Liver (tissue), 9 donors: ENCODE measurements around the gene GSE1. TPM values are rescaled to one million over a fixed set of nuclear protein-coding genes. Genes with fewer than 3 reads are reported as not detected.

Experiments used
- DNase-seq: peaks from one replicate; pipeline ENCODE4 v3.0.0-alpha.2; 2017; ENCODE audit warnings: low spot score
- H3K27ac ChIP-seq, 2 donors: one replicate each; pipeline ENCODE4 v1.7.0; 2013; ENCODE audit warnings: inconsistent platforms in 2 of 2, low read length in 2 of 2, control low read depth in 1 of 2, low read depth in 1 of 2, mild to moderate bottlenecking in 1 of 2
- H3K27me3 ChIP-seq, 4 donors: one replicate each; pipeline versions ENCODE4 v1.6.1 to v1.7.0; 2013; ENCODE audit warnings: low read length in 3 of 4, inconsistent platforms in 1 of 4, mild to moderate bottlenecking in 1 of 4, moderate library complexity in 1 of 4; ENCODE audit not compliant: control insufficient read depth in 4 of 4, insufficient read depth in 4 of 4
- H3K36me3 ChIP-seq, 4 donors: one replicate each; pipeline versions ENCODE4 v1.6.1 to v1.7.0; 2013; ENCODE audit warnings: low read length in 3 of 4, mild to moderate bottlenecking in 3 of 4, low read depth in 1 of 4, moderate library complexity in 1 of 4; ENCODE audit not compliant: control insufficient read depth in 4 of 4, insufficient read depth in 3 of 4
- H3K4me1 ChIP-seq, 4 donors: one replicate each; pipeline versions ENCODE4 v1.6.1 to v1.7.0; 2013; ENCODE audit warnings: low read length in 3 of 4, mild to moderate bottlenecking in 3 of 4, moderate library complexity in 1 of 4; ENCODE audit not compliant: control insufficient read depth in 4 of 4, insufficient read depth in 4 of 4
- H3K4me3 ChIP-seq, 3 donors: one replicate each; pipeline versions ENCODE4 v1.6.1 to v1.7.0; 2013; ENCODE audit warnings: low read length in 3 of 3, control low read depth in 1 of 3, low read depth in 1 of 3, mild to moderate bottlenecking in 1 of 3
- H3K9ac ChIP-seq, 2 donors: one replicate each; pipeline ENCODE4 v1.7.0; 2013; ENCODE audit warnings: low read length in 2 of 2, mild to moderate bottlenecking in 2 of 2, moderate library complexity in 2 of 2, control low read depth in 1 of 2, low read depth in 1 of 2
- H3K9me3 ChIP-seq, 4 donors: one replicate each; pipeline versions ENCODE4 v1.6.1 to v1.7.0; 2013; ENCODE audit warnings: low read length in 3 of 4; ENCODE audit not compliant: control insufficient read depth in 4 of 4
- EGR1 ChIP-seq, 2 donors: IDR thresholded peaks; 2 replicates each; pipeline ENCODE4 v1.6.1; 2016 to 2018; ENCODE audit warnings: antibody characterized with exemption in 2 of 2, low read depth in 2 of 2
- FOXA1 ChIP-seq: IDR thresholded peaks from 2 replicates; pipeline ENCODE4 v1.6.1; 2016; ENCODE audit warnings: antibody characterized with exemption
- FOXA2 ChIP-seq: IDR thresholded peaks from 2 replicates; pipeline ENCODE4 v1.6.1; 2016; ENCODE audit warnings: antibody characterized with exemption
- GABPA ChIP-seq, 2 donors: IDR thresholded peaks in 1 of 2; conservative IDR thresholded peaks in 1 of 2; 2 replicates each; pipeline ENCODE4 v1.6.1; 2016; ENCODE audit warnings: antibody characterized with exemption in 2 of 2, mild to moderate bottlenecking in 1 of 2, moderate library complexity in 1 of 2
- HNF4A ChIP-seq, 2 donors: conservative IDR thresholded peaks; 2 replicates each; pipeline ENCODE4 v1.6.1; 2016; ENCODE audit warnings: antibody characterized with exemption in 2 of 2, mild to moderate bottlenecking in 2 of 2
- HNF4G ChIP-seq: IDR thresholded peaks from 2 replicates; pipeline ENCODE4 v1.6.1; 2016; ENCODE audit warnings: antibody characterized with exemption
- NR2F2 ChIP-seq: IDR thresholded peaks from 2 replicates; pipeline ENCODE4 v1.6.1; 2016; ENCODE audit warnings: antibody characterized with exemption
- RAD21 ChIP-seq, 2 donors: IDR thresholded peaks; 2 replicates each; pipeline ENCODE4 v1.6.1; 2016; ENCODE audit warnings: antibody characterized with exemption in 2 of 2, mild to moderate bottlenecking in 2 of 2
- RXRA ChIP-seq, 2 donors: IDR thresholded peaks; 2 replicates each; pipeline ENCODE4 v1.6.1; 2017 to 2018; ENCODE audit warnings: antibody characterized with exemption in 2 of 2, mild to moderate bottlenecking in 1 of 2
- SP1 ChIP-seq: IDR thresholded peaks from 2 replicates; pipeline ENCODE4 v1.6.1; 2018; ENCODE audit warnings: antibody characterized with exemption, mild to moderate bottlenecking
- TAF1 ChIP-seq: conservative IDR thresholded peaks from 2 replicates; pipeline ENCODE4 v1.6.1; 2016; ENCODE audit warnings: antibody characterized with exemption, mild to moderate bottlenecking
- YY1 ChIP-seq: IDR thresholded peaks from 2 replicates; pipeline ENCODE4 v1.6.1; 2016; ENCODE audit warnings: antibody characterized with exemption, mild to moderate bottlenecking
- WGBS: extraction: QIAGEN DNeasy Blood & Tissue Kit; methylation state at CpG from one replicate; pipeline ENCODE4 v1.1.7; 2013; 5-methylcytosine and 5-hydroxymethylcytosine counted together
- polyA plus RNA-seq, 2 donors: library from polyadenylated mRNA; stranded (reverse) in 1 of 2; unstranded in 1 of 2; fragments of 200-250 nt in 1 of 2; fragments of >200 nt in 1 of 2; fragmentation: Nextera tagmentation in 1 of 2; extraction: Ambion mirVana in 1 of 2; gene quantifications; one replicate each; pipeline versions ENCODE4 v1.2.1 to v1.2.3, GENCODE V29; 2013 to 2015
- total RNA-seq, 2 donors: library from RNA; depleted of rRNA; stranded (reverse); fragments of >200 nt; gene quantifications; one replicate each; pipeline ENCODE4 v1.2.3, GENCODE V29; 2014
- TF ChIP-seq, protein P1 (sequence below): fragments of 150-350 bp; IDR thresholded peaks from 2 replicates; pipeline ENCODE4 v1.5.1; 2017; ENCODE audit warnings: improper control_type of control experiment, low read depth, low read length; ENCODE audit not compliant: missing input control
- TF ChIP-seq, protein P2 (sequence below): IDR thresholded peaks from 2 replicates; pipeline ENCODE4 v1.6.1; 2016; ENCODE audit warnings: antibody characterized with exemption, mild to moderate bottlenecking
- TF ChIP-seq, protein P3 (sequence below): IDR thresholded peaks from 2 replicates; pipeline ENCODE4 v1.6.1; 2016; ENCODE audit warnings: antibody characterized with exemption
- donor health status: healthy.
- donor health status: healthy.
- donor health status: healthy.
- donor health status: healthy.
- donor health status: healthy.

The GSE1 gene
- total and polyA plus RNA-seq, 4 donors, result 9.9 to 37.7 (median 25.2) TPM

DNA sequence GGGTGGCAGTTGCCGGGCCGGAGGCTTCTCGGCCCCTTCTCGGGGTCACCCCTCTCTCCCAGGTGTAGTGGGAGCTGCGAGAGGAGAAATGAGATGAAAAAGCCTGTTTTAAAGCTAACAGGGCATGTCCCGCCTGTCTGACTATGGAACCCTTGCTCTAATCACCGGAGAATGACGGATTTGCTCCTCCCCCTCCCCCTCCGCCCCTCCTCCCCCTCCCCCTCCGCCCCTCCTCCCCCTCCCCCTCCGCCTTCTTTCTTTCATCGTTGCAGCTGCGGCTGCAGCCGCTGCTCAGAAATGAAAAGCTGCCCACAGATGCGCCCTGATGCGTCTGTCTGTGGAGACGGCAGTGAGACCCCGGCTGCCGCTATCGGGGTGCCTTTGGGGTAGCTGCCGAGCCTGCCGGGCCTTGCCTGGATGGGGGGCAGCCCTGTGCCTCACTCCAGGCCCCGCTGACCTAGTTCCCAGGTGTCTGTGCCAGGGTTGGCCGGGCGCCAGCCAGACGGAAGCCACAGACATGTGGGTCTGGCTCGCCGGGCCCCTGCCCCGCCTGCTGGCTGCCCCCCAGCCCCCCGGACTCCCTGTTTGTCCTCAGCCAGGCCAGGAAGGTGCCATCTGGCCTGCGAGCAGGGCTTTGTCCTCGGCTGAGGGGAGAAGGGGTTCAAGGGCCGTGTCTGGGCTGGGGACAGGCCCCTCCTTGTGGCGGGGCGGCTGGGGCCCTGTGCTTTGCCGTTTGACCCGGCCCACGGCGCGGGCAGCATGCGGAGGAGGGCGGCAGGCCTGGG lies 37.9 kb downstream of the GSE1 start:
- no peak overlapping the region for H3K4me3 ChIP-seq
- H3K27me3 ChIP-seq, result no peaks in the 10 kb centered on the region
- TF ChIP-seq RAD21 (IDR thresholded peaks at IDR 0.05), result no peak
- TF ChIP-seq HNF4A (conservative IDR thresholded peaks at IDR 0.05), result peak in 1 of 2 donors; percentile 62
- peak in 1 of 2 donors; percentile 42 for TF ChIP-seq RXRA (IDR thresholded peaks at IDR 0.05)
- H3K9ac ChIP-seq, result no peak overlapping the region
- H3K4me1 ChIP-seq, result peaks cover 3 to 30% (median 26%) of the 10 kb centered on the region in 4 donors
- DNase-seq, result no peak
- peaks cover 4 to 25% (median 8%) of the 10 kb centered on the region in 4 donors for H3K36me3 ChIP-seq
- no peaks in the 10 kb centered on the region for H3K9me3 ChIP-seq
- 45% methylated on average over 39 of the region's 42 CpGs for WGBS
- peak overlapping the region; percentile 44 to 55 for H3K27ac ChIP-seq

DNA sequence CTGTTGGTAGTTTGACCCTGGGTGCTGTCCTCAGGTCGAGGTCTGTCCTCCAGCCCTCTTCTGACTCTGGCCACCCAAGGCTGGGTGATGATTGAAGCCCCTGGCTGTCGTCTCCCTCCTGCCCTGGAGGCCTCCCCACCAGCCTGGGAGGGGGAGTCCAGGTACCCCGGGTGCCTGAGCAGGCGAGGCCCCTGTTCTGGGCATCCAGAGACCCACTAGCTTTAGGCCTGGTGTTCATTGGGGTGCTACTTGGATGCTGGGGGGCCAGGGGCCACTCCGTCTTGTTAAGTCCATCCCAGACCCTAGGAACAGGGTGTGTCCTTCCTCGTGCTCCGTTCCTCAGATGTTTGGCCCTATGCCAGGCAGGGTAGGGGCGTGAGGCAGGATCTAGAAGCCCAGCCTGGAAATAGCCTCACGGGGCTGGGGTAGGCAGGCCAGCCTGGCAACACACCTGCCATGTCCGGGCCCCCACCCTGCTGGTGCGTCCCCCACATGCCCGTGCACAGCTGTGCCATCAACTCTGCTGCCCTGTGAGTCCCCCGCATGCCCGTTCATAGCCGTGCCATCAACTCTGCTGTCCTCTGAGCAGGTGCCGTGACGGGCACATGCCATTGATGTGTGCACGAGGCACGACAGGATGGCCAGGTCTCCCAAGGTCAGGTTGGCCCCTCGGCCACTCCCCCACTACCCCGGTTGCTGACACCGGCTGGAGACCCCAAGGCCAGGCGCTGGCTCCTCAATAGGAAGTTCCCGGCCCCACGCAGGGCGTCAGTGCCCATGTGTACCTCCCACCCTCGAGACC lies 38.7 kb downstream of the GSE1 start:
- Histone ChIP-seq H3K36me3 (peaks cover 11 to 33% (median 12%) of the 10 kb centered on the region in 4 donors), H3K27me3 (no peaks in the 10 kb centered on the region), H3K4me3 (no peak overlapping the region), H3K9ac (no peak overlapping the region), H3K4me1 (peaks cover 3 to 30% (median 26%) of the 10 kb centered on the region in 4 donors), H3K9me3 (no peaks in the 10 kb centered on the region), H3K27ac (peak overlapping the region; percentile 44 to 55)
- WGBS, result 77% methylated on average over 27 of the region's 27 CpGs
- no peak for TF ChIP-seq SP1
- TF ChIP-seq HNF4A (conservative IDR thresholded peaks at IDR 0.05), result peak in 1 of 2 donors; percentile 62
- peak in 1 of 2 donors; percentile 38 for TF ChIP-seq RXRA (IDR thresholded peaks at IDR 0.05)
- no peak for DNase-seq

DNA sequence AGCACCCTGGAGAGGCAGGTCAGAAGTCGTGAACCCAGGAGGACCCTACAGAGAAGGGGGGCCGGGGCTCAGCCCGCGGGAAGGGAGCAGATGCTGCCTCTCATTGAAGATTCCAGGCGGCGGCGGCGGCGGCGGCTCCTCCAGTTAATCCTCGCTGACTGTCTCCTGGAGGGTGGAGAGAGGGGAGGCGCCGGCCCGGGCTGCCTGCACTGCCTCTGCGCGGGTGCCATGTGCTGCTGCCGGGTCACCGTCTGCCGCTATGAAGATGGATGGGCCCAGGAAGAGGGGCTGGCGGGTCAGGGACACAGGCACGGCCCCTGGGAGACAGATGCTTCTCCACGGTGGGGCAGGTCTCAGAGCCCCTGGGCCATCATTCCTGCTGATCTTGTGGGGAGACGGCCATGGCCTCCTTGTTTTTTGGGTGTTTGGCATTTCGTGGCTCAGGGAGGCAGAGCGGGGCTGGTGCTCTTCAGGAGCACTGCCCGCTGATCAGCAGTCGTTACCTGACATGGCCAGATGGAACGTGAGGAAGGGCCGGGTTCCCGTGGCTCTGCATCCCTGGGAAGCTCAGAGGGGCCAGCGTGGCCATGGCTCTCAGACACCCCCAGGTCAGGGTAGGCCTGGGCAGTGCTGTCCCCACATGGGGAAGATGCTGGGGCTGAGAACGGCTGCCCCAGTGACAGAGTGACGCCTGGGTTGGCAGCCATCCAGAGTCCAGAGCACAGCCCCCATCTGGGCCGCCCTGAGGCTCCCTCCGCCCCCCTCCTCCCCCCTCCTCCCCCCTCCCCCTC lies 39.5 kb downstream of the GSE1 start:
- H3K36me3 ChIP-seq, result peaks cover 14 to 41% (median 17%) of the 10 kb centered on the region in 4 donors
- no peak overlapping the region for H3K9ac ChIP-seq
- no peak overlapping the region for H3K27ac ChIP-seq
- peak; percentile 53 for DNase-seq
- TF ChIP-seq, protein P1, sequence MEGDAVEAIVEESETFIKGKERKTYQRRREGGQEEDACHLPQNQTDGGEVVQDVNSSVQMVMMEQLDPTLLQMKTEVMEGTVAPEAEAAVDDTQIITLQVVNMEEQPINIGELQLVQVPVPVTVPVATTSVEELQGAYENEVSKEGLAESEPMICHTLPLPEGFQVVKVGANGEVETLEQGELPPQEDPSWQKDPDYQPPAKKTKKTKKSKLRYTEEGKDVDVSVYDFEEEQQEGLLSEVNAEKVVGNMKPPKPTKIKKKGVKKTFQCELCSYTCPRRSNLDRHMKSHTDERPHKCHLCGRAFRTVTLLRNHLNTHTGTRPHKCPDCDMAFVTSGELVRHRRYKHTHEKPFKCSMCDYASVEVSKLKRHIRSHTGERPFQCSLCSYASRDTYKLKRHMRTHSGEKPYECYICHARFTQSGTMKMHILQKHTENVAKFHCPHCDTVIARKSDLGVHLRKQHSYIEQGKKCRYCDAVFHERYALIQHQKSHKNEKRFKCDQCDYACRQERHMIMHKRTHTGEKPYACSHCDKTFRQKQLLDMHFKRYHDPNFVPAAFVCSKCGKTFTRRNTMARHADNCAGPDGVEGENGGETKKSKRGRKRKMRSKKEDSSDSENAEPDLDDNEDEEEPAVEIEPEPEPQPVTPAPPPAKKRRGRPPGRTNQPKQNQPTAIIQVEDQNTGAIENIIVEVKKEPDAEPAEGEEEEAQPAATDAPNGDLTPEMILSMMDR, result no peak
- TF ChIP-seq, protein P2, sequence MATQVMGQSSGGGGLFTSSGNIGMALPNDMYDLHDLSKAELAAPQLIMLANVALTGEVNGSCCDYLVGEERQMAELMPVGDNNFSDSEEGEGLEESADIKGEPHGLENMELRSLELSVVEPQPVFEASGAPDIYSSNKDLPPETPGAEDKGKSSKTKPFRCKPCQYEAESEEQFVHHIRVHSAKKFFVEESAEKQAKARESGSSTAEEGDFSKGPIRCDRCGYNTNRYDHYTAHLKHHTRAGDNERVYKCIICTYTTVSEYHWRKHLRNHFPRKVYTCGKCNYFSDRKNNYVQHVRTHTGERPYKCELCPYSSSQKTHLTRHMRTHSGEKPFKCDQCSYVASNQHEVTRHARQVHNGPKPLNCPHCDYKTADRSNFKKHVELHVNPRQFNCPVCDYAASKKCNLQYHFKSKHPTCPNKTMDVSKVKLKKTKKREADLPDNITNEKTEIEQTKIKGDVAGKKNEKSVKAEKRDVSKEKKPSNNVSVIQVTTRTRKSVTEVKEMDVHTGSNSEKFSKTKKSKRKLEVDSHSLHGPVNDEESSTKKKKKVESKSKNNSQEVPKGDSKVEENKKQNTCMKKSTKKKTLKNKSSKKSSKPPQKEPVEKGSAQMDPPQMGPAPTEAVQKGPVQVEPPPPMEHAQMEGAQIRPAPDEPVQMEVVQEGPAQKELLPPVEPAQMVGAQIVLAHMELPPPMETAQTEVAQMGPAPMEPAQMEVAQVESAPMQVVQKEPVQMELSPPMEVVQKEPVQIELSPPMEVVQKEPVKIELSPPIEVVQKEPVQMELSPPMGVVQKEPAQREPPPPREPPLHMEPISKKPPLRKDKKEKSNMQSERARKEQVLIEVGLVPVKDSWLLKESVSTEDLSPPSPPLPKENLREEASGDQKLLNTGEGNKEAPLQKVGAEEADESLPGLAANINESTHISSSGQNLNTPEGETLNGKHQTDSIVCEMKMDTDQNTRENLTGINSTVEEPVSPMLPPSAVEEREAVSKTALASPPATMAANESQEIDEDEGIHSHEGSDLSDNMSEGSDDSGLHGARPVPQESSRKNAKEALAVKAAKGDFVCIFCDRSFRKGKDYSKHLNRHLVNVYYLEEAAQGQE, result no peak
- TF ChIP-seq RXRA (IDR thresholded peaks at IDR 0.05) (no peak), EGR1 (IDR thresholded peaks at IDR 0.05; ENCODE audit: low read depth in 2 of 2) (no peak), NR2F2 (no peak), FOXA1 (no peak), HNF4G (no peak), TAF1 (no peak), FOXA2 (no peak), YY1 (no peak), SP1 (no peak), GABPA (IDR thresholded peaks at IDR 0.05 in 1 of 2, conservative IDR thresholded peaks at IDR 0.05 in 1 of 2) (no peak)
- TF ChIP-seq, protein P3, sequence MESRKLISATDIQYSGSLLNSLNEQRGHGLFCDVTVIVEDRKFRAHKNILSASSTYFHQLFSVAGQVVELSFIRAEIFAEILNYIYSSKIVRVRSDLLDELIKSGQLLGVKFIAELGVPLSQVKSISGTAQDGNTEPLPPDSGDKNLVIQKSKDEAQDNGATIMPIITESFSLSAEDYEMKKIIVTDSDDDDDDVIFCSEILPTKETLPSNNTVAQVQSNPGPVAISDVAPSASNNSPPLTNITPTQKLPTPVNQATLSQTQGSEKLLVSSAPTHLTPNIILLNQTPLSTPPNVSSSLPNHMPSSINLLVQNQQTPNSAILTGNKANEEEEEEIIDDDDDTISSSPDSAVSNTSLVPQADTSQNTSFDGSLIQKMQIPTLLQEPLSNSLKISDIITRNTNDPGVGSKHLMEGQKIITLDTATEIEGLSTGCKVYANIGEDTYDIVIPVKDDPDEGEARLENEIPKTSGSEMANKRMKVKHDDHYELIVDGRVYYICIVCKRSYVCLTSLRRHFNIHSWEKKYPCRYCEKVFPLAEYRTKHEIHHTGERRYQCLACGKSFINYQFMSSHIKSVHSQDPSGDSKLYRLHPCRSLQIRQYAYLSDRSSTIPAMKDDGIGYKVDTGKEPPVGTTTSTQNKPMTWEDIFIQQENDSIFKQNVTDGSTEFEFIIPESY, result no peak
- WGBS, result 75% methylated on average over 33 of the region's 35 CpGs
- H3K9me3 ChIP-seq, result no peaks in the 10 kb centered on the region
- H3K4me1 ChIP-seq, result peaks cover 3 to 30% (median 26%) of the 10 kb centered on the region in 4 donors
- H3K4me3 ChIP-seq, result no peak overlapping the region
- no peaks in the 10 kb centered on the region for H3K27me3 ChIP-seq
